Measurements from ENCODE around the gene OSBP2.
A peak's percentile ranks its signal among the peaks of the same experiment; 100 is the strongest.
"Not testable (repeated sequence)": the region's sequence is repeated elsewhere in the genome, so short reads cannot be mapped to it uniquely, and the experiment has no call there.

The OSBP2 gene

GRCh38 chr22:30694640-30695350 is at the start of gene OSBP2:
OSBP2 (plus strand) TSS chr22:30694874; CDS start chr22:30694910, 36 bp downstream.
- DNase-seq (ENCODE audit: low read depth in 2 of 2): no peak

- no peak for DNase-seq (ENCODE audit: low read depth in 2 of 2)
These were observed 48.0 kb upstream of the OSBP2 start for GRCh38 chr22:30646518-30647160.

DNA sequence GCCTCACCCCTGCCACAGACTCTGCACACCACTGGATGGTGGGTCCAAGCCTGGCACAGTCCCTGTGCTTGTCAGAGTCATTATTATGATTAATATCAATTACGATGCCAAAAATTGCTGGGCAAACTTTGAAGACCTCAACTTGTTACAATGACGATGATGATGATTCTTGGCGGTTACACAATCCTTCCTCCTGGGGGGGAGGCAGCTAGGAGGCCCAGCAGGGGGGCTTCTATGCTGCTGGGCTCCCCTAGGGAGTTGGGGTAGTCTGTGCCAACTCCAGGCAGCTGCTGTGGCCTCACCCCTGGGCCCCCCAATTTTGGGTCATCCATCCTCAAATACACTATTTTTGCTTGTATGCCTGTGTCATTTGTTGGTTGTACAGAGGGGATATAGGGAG is 47.1 kb upstream of the OSBP2 start:
- no peak for DNase-seq (ENCODE audit: low read depth in 2 of 2)

- no peak for DNase-seq (ENCODE audit: low read depth in 2 of 2)
These were observed 45.8 kb upstream of the OSBP2 start for GRCh38 chr22:30648825-30649224.

DNA sequence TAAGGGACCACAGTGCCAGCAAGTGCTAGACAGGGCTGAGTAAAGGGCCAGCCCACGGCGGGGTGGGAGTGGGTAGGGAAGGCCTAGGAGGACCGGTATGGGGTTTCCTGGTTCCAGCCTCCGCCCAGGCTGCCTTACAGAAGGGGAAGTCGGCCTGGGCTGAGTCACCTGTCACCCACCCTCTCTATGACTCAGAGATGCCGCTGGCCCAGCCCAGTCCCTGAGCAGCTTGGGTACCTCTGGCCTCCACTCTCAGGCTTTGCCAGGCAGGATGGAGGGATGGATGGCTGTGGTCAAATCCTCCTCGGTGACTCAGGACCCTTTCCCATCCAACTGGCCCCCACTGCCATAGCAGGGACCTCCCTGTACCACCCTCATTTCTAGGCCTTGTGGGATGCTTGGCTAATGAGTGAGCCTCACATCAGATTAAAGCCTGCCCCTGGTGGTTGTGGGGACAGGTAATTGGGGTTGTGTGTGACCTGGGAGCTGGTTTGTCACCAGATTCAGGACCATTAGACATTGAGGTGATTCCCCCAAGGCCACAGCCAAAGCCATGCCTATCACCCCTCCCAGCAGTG is 45.2 kb upstream of the OSBP2 start:
- DNase-seq (ENCODE audit: low read depth in 2 of 2): peak; percentile 83 to 87

DNA sequence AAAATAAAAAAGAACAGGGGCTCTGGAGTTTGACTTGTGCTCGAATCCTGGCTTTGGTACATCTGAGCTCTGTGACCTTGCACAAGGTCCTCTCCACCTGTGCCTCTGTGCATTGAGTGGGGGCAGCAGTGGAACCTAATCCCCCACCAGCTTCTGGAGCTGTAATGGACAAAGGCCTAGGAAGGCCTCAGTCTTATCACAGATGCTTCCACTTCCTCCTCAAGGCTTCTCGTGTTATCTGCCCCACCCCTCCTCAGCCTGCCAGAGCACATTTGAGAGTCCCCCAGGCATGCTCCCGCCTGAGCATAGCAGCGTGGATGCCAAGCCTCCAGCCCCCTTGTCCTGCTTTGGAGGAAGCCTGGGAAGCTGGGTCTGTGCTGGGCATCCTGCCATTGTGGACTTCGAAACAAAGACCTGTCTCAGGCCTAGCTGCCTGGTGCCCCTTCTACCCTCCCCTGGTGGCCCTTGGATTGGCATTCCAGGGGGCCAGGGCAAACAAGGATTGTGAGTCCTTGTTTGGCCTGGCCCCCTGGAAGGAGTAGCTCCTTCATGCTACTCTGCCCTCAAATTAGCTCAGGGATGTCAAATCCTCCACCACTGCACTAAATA is 44.1 kb upstream of the OSBP2 start:
- no peak for DNase-seq (ENCODE audit: low read depth in 2 of 2)

DNA sequence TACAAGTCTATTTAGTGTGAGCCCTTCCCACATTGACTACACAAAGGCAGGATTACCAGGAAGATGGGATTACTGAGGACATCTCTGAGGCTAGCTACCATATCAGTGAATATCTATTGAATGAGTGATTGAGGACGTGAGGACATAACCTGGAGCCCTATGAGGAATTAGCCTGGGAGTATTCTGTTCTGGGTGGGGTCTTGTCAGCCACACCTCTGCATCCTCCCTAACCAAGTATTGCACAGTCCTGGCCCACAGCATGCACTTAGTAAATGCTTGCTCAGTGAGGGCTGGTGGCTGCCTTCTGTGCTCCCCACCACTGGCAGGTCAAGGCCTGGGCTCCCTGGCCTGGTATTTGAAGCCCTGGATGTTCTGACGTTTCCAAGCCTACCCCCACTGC is 41.8 kb upstream of the OSBP2 start:
- no peak for DNase-seq (ENCODE audit: low read depth in 2 of 2)

DNA sequence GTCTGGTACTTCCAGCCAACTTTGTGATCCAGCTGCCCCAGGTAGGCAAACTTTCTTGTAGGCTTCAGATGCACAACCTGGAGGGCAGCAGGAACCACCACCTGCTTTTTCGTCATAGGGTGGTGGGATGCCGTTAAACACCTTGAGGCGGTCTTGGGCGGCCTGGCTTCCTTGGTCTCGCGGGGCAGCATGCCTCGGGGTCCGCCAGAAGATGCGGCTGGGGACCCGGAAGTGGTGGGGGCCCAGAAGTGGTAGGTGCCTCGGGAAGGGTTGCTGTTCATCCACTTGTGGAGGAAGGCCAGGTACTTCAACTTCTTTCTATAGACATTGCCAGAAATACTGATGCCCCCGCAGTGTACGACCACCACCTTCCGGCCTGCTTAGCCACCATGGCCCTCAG is 40.3 kb upstream of the OSBP2 start:
- no peak for DNase-seq (ENCODE audit: low read depth in 2 of 2)

- no peak for DNase-seq (ENCODE audit: low read depth in 2 of 2)
These were observed 39.1 kb upstream of the OSBP2 start for GRCh38 chr22:30655532-30655931.

- DNase-seq (ENCODE audit: low read depth in 2 of 2): no peak
These were observed 32.6 kb upstream of the OSBP2 start for GRCh38 chr22:30662040-30662439.

DNA sequence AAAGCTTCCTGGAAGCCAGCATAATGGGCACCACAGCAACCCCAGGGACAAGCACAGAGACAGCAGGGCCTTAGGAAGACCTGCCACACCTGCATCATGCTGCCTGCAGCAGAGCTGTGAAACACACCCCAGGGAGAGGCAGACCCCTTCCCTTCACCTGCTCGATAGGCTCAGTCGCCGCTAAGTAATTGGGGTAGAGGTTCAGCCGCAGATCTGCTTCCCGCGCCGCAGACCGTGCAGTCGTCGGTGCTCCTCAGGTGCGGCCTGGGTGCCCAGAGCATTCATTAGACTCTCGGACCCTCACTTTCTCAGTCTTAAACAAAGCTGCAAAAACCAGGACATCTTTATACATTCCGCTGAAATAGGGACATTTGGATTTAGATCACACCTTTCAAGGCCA is 29.9 kb upstream of the OSBP2 start:
- no peak for DNase-seq (ENCODE audit: low read depth in 2 of 2)

GRCh38 chr22:30665266-30665665 is 29.4 kb upstream of the OSBP2 start:
- no peak for DNase-seq (ENCODE audit: low read depth in 2 of 2)

DNA sequence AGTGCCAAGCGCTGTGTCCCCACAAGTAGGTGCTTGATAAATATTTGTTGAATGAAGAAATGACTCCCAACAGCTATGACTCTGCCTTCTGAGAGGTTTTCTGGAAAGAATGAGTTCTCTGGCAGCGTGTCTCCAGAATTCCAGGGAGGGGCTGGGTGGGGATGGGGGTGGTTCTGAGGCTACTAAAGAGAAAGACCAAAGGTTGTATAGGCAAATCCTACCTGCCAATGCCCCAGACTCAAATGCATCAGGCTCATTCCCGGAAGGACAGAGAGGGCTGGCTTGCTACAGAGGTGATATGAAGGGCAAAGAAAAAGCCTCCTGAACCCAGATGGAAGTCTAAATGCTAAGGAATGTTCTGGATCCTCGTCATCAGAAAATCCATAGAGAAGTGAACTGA is 28.9 kb upstream of the OSBP2 start:
- no peak for DNase-seq (ENCODE audit: low read depth in 2 of 2)

- no peak for DNase-seq (ENCODE audit: low read depth in 2 of 2)
These were observed 27.6 kb upstream of the OSBP2 start for GRCh38 chr22:30667107-30667493.

DNA sequence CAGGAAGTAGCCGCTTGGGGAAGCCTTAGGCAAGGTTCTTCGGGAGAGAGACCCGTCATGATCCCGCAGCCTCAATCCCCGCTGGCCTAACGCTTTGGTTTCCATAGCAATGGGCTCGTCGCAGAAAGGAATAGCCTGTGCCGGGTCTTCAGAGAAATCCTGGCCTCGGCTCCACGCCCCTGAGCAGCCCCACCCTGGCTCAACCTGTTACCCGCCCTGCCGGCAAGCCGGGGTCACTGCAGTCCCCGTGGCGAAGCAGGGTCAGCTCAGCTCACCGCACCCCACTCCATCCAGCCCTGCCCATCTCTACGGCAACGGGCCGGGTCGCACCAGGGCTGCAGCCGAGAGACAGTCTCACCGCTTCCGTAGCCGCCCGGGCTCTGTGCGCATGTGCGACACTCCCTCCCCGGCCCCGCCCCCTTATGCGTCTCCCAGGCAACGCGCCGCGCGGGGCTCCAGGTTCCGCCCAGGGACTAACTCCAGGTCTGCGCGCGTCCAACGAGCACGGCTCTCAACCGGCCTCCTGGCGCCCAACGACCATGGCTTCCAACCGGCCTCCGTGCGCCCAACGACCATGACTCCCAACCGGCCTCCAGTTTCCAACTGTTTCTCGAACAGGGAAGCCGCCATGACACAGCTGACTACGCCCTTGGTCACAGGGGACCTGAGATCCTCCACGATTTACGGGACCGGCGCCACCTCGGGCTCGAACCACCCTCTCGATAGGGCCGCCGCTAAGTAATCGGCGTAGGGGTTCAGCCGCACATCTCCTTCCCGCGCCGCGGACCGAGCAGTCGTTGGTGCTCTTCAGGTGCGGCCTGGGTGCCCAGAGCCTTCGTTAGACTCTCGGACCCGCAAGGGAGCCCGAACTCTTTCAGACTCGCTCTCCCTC is 26.9 kb upstream of the OSBP2 start, which contains the start of gene DUSP18:
DUSP18 (minus strand) TSS at position 382 of the 892 bp plus-strand sequence. CDS start 3,872 bp downstream, outside the sequence.
- peak; percentile 84 to 88 for DNase-seq (ENCODE audit: low read depth in 2 of 2)

DNA sequence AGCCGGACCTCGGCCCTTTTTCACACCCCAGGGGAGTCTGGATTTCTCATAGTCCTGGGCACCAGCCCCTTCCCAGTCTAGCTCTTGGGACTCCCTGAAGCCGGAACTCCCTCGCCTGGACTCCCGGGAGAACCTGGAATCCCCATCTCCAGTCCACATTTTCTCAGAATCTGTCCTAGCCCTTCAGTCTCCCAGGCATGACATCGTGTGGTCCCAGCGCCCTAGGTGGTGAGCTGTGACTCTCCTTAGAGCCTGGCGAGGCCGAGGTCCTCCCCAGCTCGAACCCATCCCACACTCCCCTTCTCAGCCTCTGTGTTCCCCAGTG is 26.3 kb upstream of the OSBP2 start:
- no peak for DNase-seq (ENCODE audit: low read depth in 2 of 2)

GRCh38 chr22:30671071-30671470 is 23.6 kb upstream of the OSBP2 start:
- no peak for DNase-seq (ENCODE audit: low read depth in 2 of 2)

GRCh38 chr22:30673136-30673535 is 21.5 kb upstream of the OSBP2 start:
- no peak for DNase-seq (ENCODE audit: low read depth in 2 of 2)

DNA sequence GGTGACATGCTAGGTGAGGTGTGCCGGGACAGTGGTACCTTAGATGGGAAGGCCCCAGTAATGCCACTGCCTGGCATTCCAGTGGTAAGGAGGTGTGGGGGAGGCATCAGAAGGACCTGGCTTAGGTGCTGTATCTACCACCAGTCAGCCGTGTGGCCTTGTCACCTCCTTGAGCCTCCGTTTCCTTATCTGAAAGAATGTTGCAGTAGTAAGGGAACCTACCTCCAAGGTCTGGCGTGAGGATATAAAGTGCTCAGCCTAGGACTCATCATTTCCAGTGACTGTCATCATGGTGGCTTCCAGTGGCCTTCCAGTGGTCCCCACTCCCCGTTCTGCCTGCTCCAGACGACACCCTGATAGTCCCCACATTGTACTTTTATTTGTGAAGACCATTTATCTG is 20.2 kb upstream of the OSBP2 start:
- no peak for DNase-seq (ENCODE audit: low read depth in 2 of 2)

GRCh38 chr22:30675436-30675835 is 19.2 kb upstream of the OSBP2 start:
- no peak for DNase-seq (ENCODE audit: low read depth in 2 of 2)

DNA sequence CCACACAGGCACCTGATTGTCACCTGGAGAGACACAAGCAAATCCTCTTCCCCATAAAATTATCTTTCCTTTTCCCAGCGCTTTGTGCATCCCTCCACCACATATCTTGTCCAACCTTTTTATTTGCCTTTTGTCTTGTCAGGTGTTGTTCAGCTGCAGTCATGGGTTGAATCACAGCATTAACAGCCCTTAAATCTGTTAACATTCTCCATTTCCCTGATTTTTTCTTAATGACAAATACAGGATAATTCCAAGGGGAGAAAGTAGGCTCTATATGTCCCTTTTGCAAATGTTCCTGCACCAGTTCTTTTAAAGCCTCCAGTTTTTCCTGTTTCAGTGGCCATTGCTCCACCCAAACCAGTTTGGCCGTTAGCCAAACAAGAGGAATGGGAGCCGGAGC is 18.1 kb upstream of the OSBP2 start:
- DNase-seq (ENCODE audit: low read depth in 2 of 2): not testable (repeated sequence)

Measured in stimulated activated CD8-positive, alpha-beta memory T cell treated with anti-CD3 and anti-CD28 coated beads, Interleukin-7, amount 100 ng/mL, for 4 hours (primary cell).